HL-60 (cell line): Measurements from ENCODE around the gene MRPS12.

ENCODE experiments used
- DNase-seq, 2 experiments: peaks; one replicate each; pipeline ENCODE4 v3.0.0-alpha.2; 2010 to 2020; ENCODE audit warnings: low read depth in 1 of 2, low spot score in 1 of 2
- H3K27ac ChIP-seq: fragments of 250-450 bp; sonication (Bioruptor Pico); replicated peaks from 2 replicates; pipeline ENCODE4 v1.5.1; 2020; ENCODE audit warnings: mild to moderate bottlenecking, moderate library complexity
- H3K27me3 ChIP-seq: fragments of 250-450 bp; sonication (Bioruptor Pico); 2 replicates; pipeline ENCODE4 v1.5.1; 2021; ENCODE audit warnings: mild to moderate bottlenecking, moderate library complexity; ENCODE audit not compliant: insufficient read depth, poor library complexity, severe bottlenecking
- H3K4me3 ChIP-seq: replicated peaks from 2 replicates; pipeline ENCODE4 v1.5.1; 2011; ENCODE audit warnings: mild to moderate bottlenecking, control low read depth, low read length; ENCODE audit not compliant: insufficient read depth
- CTCF ChIP-seq: IDR thresholded peaks from one replicate; pipeline ENCODE4 v1.5.1; 2011; ENCODE audit warnings: low read length, control low read depth, inconsistent platforms; ENCODE audit not compliant: insufficient read depth
- GABPA ChIP-seq: IDR thresholded peaks from 2 replicates; pipeline ENCODE4 v1.6.1; 2012; ENCODE audit warnings: low read depth
- POLR2AphosphoS5 ChIP-seq: IDR thresholded peaks from 2 replicates; pipeline ENCODE4 v1.6.1; 2012; ENCODE audit warnings: low read depth
- REST ChIP-seq: IDR thresholded peaks from 2 replicates; pipeline ENCODE4 v1.6.1; 2012; ENCODE audit warnings: low read depth; ENCODE audit not compliant: insufficient replicate concordance
- SPI1 ChIP-seq: IDR thresholded peaks from 2 replicates; pipeline ENCODE4 v1.6.1; 2012; ENCODE audit warnings: low read depth, mild to moderate bottlenecking, borderline replicate concordance

The MRPS12 gene

GRCh38 chr19:38941979-38942378 lies 11.2 kb downstream of the MRPS12 start:
- no peak for TF ChIP-seq GABPA
- TF ChIP-seq REST: no peak
- TF ChIP-seq POLR2AphosphoS5: no peak
- no peak for TF ChIP-seq CTCF
- TF ChIP-seq SPI1: no peak
- Histone ChIP-seq H3K27me3 (no peaks in the 10 kb centered on the region), H3K4me3 (no peak overlapping the region), H3K27ac (no peak overlapping the region)
- no peak for DNase-seq

- Histone ChIP-seq H3K27me3 (peaks cover 2% of the 10 kb centered on the region), H3K4me3 (no peak overlapping the region), H3K27ac (no peak overlapping the region)
- TF ChIP-seq GABPA (no peak), SPI1 (no peak), CTCF (no peak), POLR2AphosphoS5 (no peak), REST (no peak)
- no peak for DNase-seq
Measured at GRCh38 chr19:38942471-38943181, 11.9 kb downstream of the MRPS12 start.

GRCh38 chr19:38944981-38945506 lies 14.3 kb downstream of the MRPS12 start:
- TF ChIP-seq SPI1 (no peak), REST (no peak)
- Histone ChIP-seq H3K27ac (no peak overlapping the region), H3K27me3 (peaks cover 12% of the 10 kb centered on the region), H3K4me3 (no peak overlapping the region)
- no peak for DNase-seq
